Glomerular endothelial cell (primary cell): ENCODE measurements around the gene VRK2. TPM values are rescaled to one million over a fixed set of nuclear protein-coding genes. Genes with fewer than 3 reads are reported as not detected.
"Not testable (repeated sequence)": the region's sequence is repeated elsewhere in the genome, so short reads cannot be mapped to it uniquely, and the experiment has no call there.

Experiments
- DNase-seq: peaks from one replicate; pipeline ENCODE4 v3.0.0-alpha.2; 2011; ENCODE audit warnings: low read depth, low spot score; ENCODE audit errors: extremely low read depth
- total RNA-seq: library from RNA; depleted of rRNA; stranded (reverse); fragments of >200 nt; gene quantifications from 2 replicates; pipeline ENCODE4 v1.2.3, GENCODE V29; 2015

The VRK2 gene
- total RNA-seq, 1 donor from 2014 or later, result 25.8 TPM

DNA sequence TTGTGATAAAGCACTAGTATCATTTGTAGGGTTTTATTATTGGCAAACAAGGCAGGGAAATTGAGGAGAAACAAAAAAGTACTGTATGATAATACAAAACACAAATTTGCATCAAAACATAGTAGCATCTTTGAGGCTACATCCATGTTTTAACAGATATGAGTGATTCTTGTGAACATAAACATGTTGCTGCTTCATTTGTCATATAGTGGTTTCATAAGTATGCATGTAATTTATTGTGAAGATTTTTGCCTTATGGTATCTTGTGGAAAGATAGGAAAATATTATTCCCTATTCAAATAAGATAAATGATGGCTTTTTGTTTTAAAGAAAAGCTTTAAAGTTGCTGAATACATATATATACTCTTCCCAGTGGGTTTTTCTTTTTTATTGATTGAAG lies 60.3 kb downstream of the VRK2 start:
- DNase-seq, result no peak

DNA sequence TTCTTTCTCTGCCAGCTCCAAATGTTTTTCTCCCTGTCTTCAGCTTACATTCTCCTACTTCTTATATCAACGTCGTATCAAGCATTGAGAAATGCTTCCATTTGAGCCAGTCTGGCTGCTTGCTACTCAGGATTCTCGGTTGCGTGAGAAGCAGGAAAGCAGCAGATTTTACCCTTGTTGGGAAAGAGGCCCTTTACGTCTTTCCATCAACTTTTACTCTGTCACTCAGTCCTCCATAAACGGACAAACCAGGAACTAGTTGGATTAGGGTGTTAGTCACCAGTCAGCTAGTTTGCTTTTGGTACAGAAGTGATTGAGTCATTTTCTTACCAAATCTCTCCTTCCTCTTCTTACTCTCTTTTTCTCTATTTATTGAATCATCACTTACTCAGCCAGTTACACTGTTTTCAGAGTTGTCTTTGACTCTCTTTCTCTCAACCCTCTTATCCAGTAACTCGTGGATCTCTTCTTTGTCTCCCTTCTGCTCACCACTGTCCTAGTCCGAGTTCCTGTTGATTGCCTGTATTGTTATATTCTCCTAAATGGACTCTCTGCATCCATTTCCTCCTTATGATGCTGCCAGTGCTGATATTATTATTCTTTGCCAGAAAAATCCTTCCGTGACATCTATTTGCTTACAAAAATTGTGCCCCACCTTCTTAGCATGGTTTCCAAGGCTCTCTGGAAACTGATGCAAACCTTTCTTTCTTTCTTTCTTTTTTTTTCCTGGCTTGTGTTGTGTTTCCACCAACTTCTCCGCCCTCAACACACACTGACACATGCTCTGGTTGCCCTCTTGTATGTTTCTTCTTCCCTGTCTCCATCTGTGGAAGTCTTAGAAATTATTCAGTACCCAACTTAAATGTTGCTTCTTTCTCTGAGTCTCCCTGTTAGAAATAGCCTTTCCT lies 61.5 kb downstream of the VRK2 start:
- DNase-seq, result peak; percentile 12

DNA sequence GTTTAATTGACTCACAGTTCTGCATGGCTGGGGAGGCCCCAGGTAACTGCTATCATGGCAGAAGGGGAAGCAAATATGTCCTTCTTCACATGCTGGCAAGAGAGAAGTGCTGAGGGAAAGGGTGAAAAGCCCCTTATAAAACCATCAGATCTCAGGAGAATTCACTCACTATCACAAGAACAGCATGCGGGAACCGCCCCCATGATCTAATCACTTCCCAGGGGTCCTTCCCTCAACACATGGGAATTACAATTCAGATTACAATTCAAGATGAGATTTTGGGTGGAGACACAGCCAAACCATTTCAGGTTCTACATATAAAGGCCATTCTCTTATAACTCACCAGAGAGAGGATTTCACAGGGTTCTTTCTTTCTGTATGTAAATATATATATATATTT lies 62.9 kb downstream of the VRK2 start:
- DNase-seq, result no peak

DNA sequence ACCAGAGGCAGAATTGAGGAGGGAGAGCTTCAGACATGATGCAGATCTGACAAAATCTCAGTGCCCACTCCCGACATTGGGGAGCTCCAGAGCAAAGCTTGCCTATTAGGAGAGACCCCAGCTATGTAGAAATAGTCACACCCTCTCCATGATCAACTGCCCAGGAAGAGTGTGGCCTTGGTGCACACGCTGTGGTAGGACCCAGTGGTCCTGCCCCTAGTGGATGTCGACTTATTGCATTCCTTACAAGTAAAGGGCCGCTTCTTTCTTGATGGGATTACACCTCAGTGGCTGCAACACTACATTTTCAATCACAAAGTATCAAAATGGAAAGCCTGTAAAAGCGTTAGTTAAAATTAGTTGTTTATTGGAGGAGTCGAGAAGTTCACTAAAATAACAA lies 64.2 kb downstream of the VRK2 start:
- no peak for DNase-seq

DNA sequence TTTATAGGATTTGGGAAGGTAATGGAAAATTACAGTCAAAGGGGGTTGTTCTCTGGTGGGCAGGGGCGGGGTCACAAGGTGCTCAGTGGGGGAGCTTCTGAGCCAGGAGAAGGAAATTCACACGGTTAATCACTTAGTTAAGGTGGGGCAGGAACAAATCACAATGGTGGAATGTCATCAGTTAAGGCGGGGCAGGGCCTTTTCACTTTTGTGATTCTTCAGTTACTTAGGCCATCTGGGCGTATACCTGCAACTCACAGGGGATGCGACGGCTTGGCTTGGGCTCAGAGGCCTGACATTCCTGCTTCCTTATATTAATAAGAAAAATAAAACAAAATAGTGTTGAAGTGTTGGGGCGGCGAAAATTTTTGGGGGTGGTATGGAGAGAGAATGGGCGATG lies 67.0 kb downstream of the VRK2 start:
- DNase-seq, result not testable (repeated sequence)

DNA sequence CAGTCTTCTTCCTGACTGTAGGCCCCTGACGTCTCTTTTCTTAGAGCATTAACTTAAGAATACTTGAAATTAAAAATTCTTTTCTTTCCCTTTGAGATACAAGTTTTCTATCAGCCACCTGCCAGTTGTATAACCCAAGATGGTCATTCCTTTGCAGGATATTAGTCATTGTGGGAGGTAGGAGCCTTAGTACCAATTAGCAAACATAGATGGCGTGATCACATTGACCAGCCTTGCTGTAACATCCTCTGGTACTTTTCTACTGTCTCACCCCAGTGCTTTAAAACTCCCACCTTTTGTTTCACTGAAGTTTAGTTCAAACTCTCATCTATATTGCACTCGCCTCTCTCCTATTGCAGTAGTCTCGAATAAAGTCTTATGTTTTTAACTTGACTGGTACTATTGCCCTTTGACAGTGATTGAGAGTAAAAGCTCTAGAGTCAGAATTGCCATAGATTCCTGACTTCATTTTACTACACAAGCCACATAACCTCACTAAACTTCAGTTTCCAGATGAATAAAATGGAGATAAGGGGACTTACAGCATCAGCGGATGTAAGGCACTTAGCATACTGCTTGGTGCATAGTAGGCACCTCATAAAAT lies 74.1 kb downstream of the VRK2 start:
- DNase-seq, result no peak

DNA sequence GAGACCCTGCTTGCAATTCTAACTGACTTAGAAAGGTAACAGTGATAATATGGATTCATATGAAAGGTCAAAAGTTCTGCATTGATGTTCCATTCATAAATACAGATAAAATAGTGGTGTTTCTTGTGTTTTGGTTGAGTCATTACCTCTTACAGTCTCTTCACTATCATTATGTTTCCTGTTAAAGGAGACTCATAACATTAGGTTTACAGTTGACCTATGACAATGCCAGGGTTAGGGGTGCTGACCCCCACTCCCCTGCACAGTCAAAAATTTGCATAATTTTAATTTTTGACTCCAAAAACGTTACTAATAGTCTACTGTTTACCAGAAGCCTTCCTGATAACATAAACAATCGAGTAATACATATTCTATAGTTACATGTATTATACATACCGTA lies 75.4 kb downstream of the VRK2 start:
- no peak for DNase-seq

DNA sequence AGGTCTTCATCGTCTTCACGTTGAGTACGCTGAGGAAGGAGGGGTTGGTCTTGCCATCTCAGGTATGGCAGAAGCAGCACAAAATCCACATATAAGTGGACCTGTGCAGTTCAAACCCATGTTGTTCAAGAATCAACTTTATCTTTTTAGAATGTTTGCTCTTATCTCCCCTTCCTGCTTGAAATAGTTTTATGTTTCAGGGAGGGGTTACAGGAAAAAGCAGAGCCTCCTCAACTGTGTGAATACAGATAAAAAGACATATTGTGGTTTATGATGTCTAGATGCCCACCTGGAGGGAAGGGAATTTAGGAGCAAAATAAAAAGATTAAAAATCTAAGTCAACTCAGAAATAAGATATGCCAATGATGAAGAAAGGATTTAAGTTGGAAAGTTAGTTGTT lies 75.9 kb downstream of the VRK2 start:
- no peak for DNase-seq

DNA sequence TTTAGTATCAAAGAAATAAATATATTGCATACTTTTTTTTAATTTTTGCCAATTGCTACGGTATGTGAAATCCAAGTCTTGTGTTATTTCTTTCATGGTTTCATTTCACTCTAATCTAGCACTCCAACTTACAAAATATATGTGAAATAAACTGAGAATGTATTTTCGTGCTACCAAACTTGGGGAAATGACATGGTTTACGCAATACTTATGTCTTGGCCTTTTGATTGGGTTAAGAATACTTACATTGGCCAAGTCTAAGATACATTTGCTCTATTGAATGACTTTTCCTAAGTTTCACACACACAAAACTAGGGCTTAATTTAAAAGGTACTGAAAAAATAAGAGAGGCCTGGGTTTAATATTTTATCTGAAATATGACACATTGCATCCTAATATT lies 80.5 kb downstream of the VRK2 start:
- DNase-seq, result no peak

DNA sequence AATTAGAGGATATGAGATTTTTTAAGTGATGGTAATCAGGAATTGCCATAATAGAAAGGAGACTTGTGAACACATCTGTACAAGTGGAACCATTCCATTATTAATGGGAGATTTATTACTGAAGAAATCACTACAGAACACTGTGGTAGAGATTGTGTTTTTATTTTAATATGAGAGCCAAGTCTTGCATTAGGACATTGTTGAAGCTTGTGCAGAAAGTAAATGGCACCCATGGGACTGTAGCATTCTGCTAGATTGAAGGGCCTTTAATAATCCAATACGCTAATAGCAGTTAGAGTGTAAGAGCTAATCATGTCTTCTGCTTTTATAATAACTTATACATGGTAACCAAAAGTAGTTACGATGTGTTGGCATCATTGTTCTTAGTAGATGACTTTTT lies 83.6 kb downstream of the VRK2 start:
- no peak for DNase-seq

DNA sequence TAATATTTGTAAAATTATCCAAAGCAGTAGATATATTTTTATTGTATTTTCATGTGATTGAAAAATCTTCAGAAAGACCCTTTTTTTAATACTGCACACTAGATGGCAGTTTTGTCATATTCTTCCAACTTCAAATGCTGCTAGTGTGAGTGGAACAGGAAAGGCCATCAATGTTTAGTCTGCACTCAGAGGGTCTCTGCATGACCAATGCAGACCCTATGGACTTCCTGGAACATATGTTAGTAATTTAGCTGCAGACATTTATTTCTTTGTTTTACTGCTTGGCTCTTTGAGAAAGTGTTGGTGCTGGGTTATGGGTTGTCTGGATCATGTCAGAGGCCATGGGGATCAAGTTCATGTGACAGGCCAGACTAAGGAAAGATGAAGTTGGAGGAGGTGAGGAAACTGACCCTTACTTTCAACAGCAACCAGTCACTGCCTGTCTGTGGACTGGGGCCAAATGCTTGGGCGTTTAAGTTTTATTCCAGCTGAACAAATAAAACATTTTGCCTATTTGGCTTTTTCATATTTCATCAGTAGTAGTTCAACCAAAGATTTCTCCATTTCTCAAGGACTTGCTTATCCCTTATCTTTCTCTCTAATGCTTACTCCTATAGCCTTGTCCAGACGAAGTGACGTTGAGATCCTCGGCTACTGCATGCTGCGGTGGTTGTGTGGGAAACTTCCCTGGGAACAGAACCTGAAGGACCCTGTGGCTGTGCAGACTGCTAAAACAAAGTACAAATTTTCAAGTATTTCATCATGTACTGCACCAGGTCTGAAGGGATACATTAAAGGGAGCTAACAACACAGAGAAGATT lies 84.8 kb downstream of the VRK2 start:
- no peak for DNase-seq

DNA sequence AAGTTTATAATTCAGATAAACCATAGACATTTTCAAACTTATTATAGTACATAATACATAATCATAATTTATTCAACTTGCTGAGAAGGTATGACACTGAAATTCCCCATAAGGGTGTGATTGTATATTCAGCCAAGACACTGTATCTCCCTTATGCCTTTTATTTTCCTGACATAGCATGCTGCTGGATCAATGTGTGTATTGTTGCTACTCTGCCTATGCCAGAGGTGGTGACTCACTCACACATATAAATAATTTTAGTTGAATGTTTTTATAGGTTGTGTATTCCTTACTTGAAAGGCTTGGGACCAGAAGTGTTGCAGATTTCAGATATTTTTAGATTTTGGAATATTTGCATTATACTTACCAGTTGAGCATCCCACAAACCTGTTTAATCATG lies 86.8 kb downstream of the VRK2 start:
- DNase-seq, result no peak

DNA sequence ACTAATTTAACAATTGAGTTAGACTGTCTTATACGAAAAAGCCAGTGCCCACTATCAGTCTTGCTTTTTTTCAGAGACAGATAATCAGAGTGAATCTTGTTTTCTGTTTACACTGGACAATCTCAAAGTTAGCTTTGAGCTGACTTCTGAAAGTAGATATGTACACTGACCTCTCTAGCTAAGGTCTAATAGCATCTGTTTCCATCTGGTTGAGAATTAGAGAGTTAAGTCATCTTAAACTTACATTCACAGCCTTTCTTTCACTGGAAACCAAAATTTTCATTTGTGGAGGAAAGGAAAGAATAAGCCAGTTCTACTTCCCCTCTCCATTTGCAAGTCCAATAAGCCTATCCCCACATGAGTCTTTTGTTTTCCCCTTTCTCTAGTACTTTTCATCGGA lies 89.3 kb downstream of the VRK2 start:
- DNase-seq, result no peak

DNA sequence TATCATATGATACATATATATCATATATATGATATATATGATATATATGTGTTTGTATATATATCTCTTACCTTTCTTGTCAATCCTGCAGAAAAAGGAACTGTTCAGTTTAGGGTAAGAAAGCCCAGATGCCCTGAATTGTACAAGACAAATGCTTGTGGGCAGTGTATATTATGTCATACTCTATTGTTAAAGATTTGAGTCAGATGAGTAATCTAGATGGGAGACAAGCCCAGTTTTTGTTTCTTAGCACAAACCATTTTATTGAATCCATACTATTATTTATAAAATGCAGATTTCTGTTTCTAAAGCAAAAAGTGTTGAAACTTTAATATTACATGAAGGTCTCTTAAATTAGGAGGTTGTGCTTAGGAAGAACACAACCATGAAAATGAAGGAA lies 90.6 kb downstream of the VRK2 start:
- no peak for DNase-seq

DNA sequence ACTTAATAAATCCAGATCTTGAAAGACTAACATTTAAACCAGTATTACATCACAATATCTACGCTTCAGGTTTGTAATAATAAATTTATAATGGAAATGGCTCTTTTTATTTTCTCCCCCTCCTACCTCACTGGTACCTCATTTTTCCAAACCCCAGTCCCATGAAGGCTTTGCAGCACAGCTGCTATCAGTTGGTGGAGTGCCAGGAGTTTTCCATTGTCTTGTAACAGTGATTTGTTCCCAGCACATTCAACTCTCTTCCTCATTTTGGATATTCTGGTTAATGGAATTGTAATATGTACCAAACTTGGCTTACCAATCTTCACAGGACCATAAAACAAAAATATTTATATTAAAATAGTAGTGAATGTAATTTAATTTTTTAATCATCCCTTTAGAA lies 91.2 kb downstream of the VRK2 start:
- DNase-seq, result no peak

DNA sequence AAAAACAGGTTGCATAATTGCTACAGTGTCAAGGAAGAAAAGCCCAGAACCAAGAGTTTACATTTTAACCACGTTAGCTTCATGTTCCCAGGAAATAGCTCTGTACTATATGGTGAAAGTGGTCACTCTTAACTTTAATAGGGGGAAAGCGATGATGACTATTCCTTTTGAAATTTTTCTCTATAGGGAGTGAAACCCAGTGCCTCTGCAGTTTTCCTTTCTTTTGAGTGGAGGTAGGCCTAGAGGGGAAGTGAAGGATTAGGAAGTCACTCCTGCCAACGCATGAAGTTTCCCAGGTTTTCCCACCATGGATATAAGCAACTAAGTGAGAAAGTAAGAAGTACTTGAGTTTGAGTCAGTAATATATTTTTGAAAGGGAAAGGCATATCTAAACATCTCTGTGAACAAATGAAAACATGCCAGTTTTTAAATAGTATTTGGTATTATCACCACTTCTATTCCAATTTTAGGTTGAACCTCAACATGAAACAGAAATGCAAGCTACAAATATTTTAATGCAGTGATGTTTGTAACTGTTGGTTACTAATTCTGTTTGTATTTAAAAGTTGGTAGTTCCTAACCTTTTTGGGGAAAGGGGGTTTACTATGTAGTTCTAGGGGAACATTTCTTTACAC lies 91.9 kb downstream of the VRK2 start:
- no peak for DNase-seq

DNA sequence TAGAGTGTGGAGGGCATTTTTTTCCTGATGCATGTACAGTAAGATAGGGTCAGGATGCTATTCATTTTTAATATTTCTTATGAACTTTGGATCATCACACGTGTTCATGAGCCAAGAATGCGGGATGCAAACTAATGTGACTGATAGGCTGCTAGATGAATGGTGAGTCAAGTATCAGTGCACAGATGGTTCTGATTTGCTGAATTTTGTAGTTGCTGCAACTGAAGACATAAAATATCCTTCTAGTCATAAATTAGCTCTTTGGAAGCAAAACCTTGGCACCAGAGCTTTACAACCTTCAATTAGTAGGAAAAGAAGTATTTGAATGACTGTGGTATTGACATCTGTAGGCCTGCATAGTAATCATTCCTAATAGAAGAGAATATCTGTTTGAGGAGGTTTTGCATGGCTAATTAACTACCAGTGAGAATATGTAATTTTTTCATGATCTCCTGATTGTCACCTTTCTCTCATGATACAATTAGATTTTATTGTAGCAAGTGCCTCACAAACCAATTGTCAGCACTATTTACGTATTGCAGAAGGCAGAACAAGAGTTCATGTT lies 94.0 kb downstream of the VRK2 start:
- no peak for DNase-seq

DNA sequence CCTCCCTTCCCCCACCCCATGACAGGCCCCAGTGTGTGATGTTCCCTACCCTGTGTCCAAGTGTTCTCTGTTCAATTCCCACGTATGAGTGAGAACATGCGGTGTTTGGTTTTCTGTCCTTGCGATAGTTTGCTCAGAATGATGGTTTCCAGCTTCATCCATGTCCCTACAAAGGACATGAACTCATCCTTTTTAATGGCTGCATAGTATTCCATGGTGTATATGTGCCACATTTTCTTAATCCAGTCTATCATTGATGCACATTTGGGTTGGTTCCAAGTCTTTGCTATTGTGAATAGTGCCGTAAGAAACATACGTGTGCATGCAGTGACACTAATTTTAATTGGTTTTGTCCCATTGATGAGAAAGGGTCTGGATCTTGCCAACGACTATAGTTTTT lies 99.2 kb downstream of the VRK2 start:
- DNase-seq, result not testable (repeated sequence)

DNA sequence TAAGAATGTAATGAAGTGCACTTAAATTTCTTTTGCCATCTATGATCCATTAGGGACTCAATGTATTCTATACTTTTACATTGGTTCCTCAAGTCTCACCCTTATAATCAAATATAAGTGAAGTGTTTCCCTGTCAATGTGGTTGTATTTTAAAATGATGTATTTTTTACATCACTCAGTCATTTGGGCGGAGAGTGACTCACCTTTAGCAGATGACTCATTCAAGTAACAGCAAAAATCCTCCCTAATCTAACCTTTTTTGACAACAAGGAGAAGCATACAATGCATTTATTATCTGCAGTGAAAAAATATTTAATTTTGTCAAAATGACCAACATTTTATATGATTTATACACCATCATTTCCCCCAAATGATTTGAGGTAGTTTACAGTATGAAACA lies 100.1 kb downstream of the VRK2 start:
- no peak for DNase-seq

DNA sequence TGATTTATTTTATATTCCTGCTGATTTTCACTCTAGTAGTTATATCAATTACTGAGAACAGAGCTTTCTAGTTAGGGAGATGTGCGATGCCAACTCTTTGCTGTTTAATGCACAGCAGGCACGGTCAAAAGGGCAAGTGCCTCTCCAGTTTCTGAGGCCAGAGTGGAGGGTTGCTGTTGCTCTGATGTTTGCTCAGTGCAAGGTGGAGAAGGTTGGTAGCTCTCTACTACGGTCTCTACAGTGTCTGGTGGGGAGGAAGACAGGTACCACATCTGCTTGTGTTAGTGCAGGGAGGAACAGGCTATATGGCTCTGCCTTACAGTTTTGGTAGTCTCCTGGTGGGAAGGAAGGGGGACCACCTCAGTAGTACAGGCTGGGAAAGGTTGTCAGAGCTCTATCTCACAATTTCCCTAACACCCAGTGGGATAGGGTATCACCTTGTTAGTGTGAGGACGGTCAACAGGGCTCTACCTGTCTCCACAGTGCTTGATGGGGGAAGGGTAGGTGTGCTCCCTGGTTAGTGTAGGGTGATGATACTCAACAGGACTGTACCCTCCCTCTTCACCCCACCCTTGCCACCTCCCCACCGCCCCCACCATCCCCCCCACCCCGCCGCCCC lies 108.7 kb downstream of the VRK2 start:
- no peak for DNase-seq
